Measurements from ENCODE around the gene CBX6. TPM values are rescaled to one million over a fixed set of nuclear protein-coding genes. Genes with fewer than 3 reads are reported as not detected.
"Not testable (repeated sequence)": the region's sequence is repeated elsewhere in the genome, so short reads cannot be mapped to it uniquely, and the experiment has no call there.

CBX6 gene
- total RNA-seq, 1 experiment from 2014 or later = 55.9 TPM

GRCh38 chr22:38906052-38906451 lies 34.0 kb upstream of the CBX6 start:
- no TSS peak for BruUV-seq (replicated peaks)
- no peaks in the 10 kb centered on the region for H3K4me1 Mint-ChIP-seq (ENCODE audit: low read depth, unreplicated experiment)
- no peak for TF ChIP-seq CTCF (IDR thresholded peaks at IDR 0.05; ENCODE audit: insufficient read depth in 1 of 2, low read depth in 1 of 2, low read length in 1 of 2, severe bottlenecking in 1 of 2, unreplicated experiment in 1 of 2)
- ChIA-PET POLR2A (no interaction called here), CTCF (no interaction called here)
- no peaks in the 10 kb centered on the region for H3K4me1 ChIP-seq
- H3K4me3 Mint-ChIP-seq (ENCODE audit: unreplicated experiment) = no peak overlapping the region
- intact Hi-C loops (cut with micrococcal nuclease; ENCODE audit: unreplicated experiment) = no loop called here
- no peak for DNase-seq
- no peaks in the 10 kb centered on the region for H3K36me3 ChIP-seq (ENCODE audit: control insufficient read depth, insufficient read depth, low read length)
- no peaks in the 10 kb centered on the region for H3K36me3 Mint-ChIP-seq (ENCODE audit: insufficient read depth, unreplicated experiment)
- no peak overlapping the region for H3K4me3 ChIP-seq (ENCODE audit: low read depth, low read length)
- H3K27me3 ChIP-seq (replicated peaks; ENCODE audit: control insufficient read depth, insufficient read depth, low read length) = no peaks in the 10 kb centered on the region
- H3K27ac Mint-ChIP-seq (ENCODE audit: unreplicated experiment) = no peak overlapping the region
- peaks cover 12% of the 10 kb centered on the region for H3K9me3 ChIP-seq
- H3K9me3 Mint-ChIP-seq (ENCODE audit: unreplicated experiment) = peaks cover 17% of the 10 kb centered on the region
- H3K27me3 Mint-ChIP-seq (ENCODE audit: insufficient read depth, unreplicated experiment) = no peaks in the 10 kb centered on the region

GRCh38 chr22:38904052-38904617 lies 32.1 kb upstream of the CBX6 start:
- H3K4me3 ChIP-seq (ENCODE audit: low read depth, low read length); intact Hi-C loops (cut with micrococcal nuclease; ENCODE audit: unreplicated experiment); H3K27ac Mint-ChIP-seq (ENCODE audit: unreplicated experiment); H3K27me3 ChIP-seq (replicated peaks; ENCODE audit: control insufficient read depth, insufficient read depth, low read length); H3K27me3 Mint-ChIP-seq (ENCODE audit: insufficient read depth, unreplicated experiment); H3K36me3 ChIP-seq (ENCODE audit: control insufficient read depth, insufficient read depth, low read length); H3K4me1 ChIP-seq; H3K4me3 Mint-ChIP-seq (ENCODE audit: unreplicated experiment); POLR2A ChIA-PET; H3K36me3 Mint-ChIP-seq (ENCODE audit: insufficient read depth, unreplicated experiment); H3K4me1 Mint-ChIP-seq (ENCODE audit: low read depth, unreplicated experiment); BruUV-seq (replicated peaks); CTCF ChIA-PET: not testable (repeated sequence)
- peaks cover 11% of the 10 kb centered on the region for H3K9me3 Mint-ChIP-seq (ENCODE audit: unreplicated experiment)
- H3K9me3 ChIP-seq = peaks cover 12% of the 10 kb centered on the region
- peak in 1 of 2 experiments; percentile 17 for DNase-seq

- POLR2A ChIA-PET = no interaction called here
These were observed 29.2 kb upstream of the CBX6 start for GRCh38 chr22:38901111-38901641.

More at GRCh38 chr22:38901111-38901641, 29.2 kb upstream of the CBX6 start:
- Mint-ChIP-seq H3K27ac (ENCODE audit: unreplicated experiment) (no peak overlapping the region), H3K36me3 (ENCODE audit: insufficient read depth, unreplicated experiment) (no peaks in the 10 kb centered on the region), H3K9me3 (ENCODE audit: unreplicated experiment) (no peaks in the 10 kb centered on the region), H3K27me3 (ENCODE audit: insufficient read depth, unreplicated experiment) (no peaks in the 10 kb centered on the region), H3K4me3 (ENCODE audit: unreplicated experiment) (no peak overlapping the region), H3K4me1 (ENCODE audit: low read depth, unreplicated experiment) (no peaks in the 10 kb centered on the region)
- CTCF ChIA-PET = interaction anchor here (1.0 kb wide), 1 partner anchor 31 kb away, joined by 3 read pairs; no protein-coding TSS in a partner anchor
- H3K9me3 ChIP-seq = peaks cover 12% of the 10 kb centered on the region
- H3K27me3 ChIP-seq (replicated peaks; ENCODE audit: control insufficient read depth, insufficient read depth, low read length) = no peaks in the 10 kb centered on the region
- intact Hi-C loops (cut with micrococcal nuclease; ENCODE audit: unreplicated experiment) = no loop called here
- no TSS peak for BruUV-seq (replicated peaks)
- H3K4me3 ChIP-seq (ENCODE audit: low read depth, low read length) = no peak overlapping the region
- H3K4me1 ChIP-seq = no peaks in the 10 kb centered on the region
- TF ChIP-seq CTCF (IDR thresholded peaks at IDR 0.05; ENCODE audit: insufficient read depth in 1 of 2, low read depth in 1 of 2, low read length in 1 of 2, severe bottlenecking in 1 of 2, unreplicated experiment in 1 of 2) = no peak
- no peaks in the 10 kb centered on the region for H3K36me3 ChIP-seq (ENCODE audit: control insufficient read depth, insufficient read depth, low read length)
- no peak for DNase-seq
